ENCODE results near the gene NOX4. TPM values are rescaled to one million over a fixed set of nuclear protein-coding genes. Genes with fewer than 3 reads are reported as not detected.
"Not testable (repeated sequence)": the region's sequence is repeated elsewhere in the genome, so short reads cannot be mapped to it uniquely, and the experiment has no call there.

Gene NOX4
- total and polyA plus RNA-seq, 2 of the 8 experiments (the other 6 are each of a cell fraction or from before 2014, with no cell fraction given), result 2.0 to 2.3 TPM

DNA sequence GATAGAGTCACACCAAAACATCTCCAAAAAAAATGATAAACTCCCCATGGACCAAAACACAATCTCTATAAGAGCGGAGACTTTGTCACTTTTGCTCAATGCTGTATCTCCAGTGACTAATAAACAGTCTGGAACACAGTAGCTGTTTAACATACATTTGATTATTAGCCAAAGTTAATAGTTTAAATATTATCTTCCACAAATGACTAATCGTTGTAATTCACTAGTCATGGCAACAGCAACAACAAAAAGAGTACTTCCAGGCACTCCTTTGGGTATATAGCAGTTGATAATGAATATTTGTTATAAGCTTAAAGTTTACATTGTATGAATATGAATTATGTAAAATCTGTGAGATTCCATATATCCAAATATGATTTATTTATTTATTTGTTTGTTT lies 121.8 kb downstream of the NOX4 start:
- H3K79me2 ChIP-seq (ENCODE audit: control insufficient read depth in 1 of 2, insufficient read depth in 2 of 2, low read length in 2 of 2); POLR2A ChIA-PET (ENCODE audit: partially characterized antibody); H3K56ac ChIP-seq (replicated peaks; ENCODE audit: insufficient read length, low read depth, low read length); H3K9me3 ChIP-seq (ENCODE audit: insufficient read depth in 2 of 2, low read depth in 1 of 2, low read length in 1 of 2); H3K4me2 ChIP-seq (ENCODE audit: insufficient read depth in 1 of 2, low read depth in 2 of 2, low read length in 2 of 2); H3K4ac ChIP-seq (replicated peaks; ENCODE audit: insufficient read length, low read depth, low read length); H3K18ac ChIP-seq (ENCODE audit: extremely low read depth, low read length); H2BK15ac ChIP-seq (ENCODE audit: low read length); H4K91ac ChIP-seq (replicated peaks; ENCODE audit: insufficient read length, low read length); H3K27me3 ChIP-seq (replicated peaks in 1 of 4; ENCODE audit: control insufficient read depth in 3 of 4, extremely low read depth in 1 of 4, insufficient read depth in 3 of 4, low read length in 3 of 4); H2AK5ac ChIP-seq (ENCODE audit: low read depth, low read length); H4K5ac ChIP-seq (ENCODE audit: insufficient read length, low read depth, low read length); H3K23me2 ChIP-seq (ENCODE audit: low read depth, low read length); H3K9ac ChIP-seq (replicated peaks in 1 of 4; ENCODE audit: extremely low read depth in 1 of 4, low read depth in 3 of 4, low read length in 3 of 4); H2BK5ac ChIP-seq (ENCODE audit: low read depth, low read length); FAIRE-seq; H2BK12ac ChIP-seq (ENCODE audit: low read depth, low read length); H3K4me3 ChIP-seq (ENCODE audit: extremely low read depth in 1 of 4, insufficient read depth in 2 of 4, low read depth in 3 of 4, low read length in 4 of 4); H3K36me3 ChIP-seq (ENCODE audit: control insufficient read depth in 2 of 4, insufficient read depth in 4 of 4, low read length in 3 of 4); DNase-seq (ENCODE audit: low read depth in 1 of 2, low spot score in 2 of 2); H4K20me1 ChIP-seq (replicated peaks in 1 of 2; ENCODE audit: control insufficient read depth in 1 of 2, insufficient read depth in 2 of 2, low read length in 2 of 2); H3K27ac ChIP-seq (ENCODE audit: low read depth, low read length); CTCF ChIA-PET (ENCODE audit: partially characterized antibody); H3K23ac ChIP-seq (ENCODE audit: insufficient read length); H4K8ac ChIP-seq (ENCODE audit: extremely low read depth, insufficient read depth, low read length); H3K4me1 ChIP-seq (replicated peaks in 1 of 4; ENCODE audit: control insufficient read depth in 3 of 4, insufficient read depth in 4 of 4, low read length in 3 of 4); H2AFZ ChIP-seq (ENCODE audit: low read length); H3K79me1 ChIP-seq (ENCODE audit: low read depth, low read length); H2BK20ac ChIP-seq (ENCODE audit: low read length); H2BK120ac ChIP-seq (replicated peaks; ENCODE audit: low read depth, low read length); H3K14ac ChIP-seq (ENCODE audit: insufficient read length): not testable (repeated sequence)
- WGBS, 2 experiments (ENCODE audit: extremely low coverage in 1 of 2, insufficient coverage in 1 of 2, insufficient read length in 1 of 2, insufficient replicate concordance in 2 of 2, low coverage in 1 of 2, low lambda C conversion rate in 2 of 2, missing lambda C conversion rate in 1 of 2), result 94% methylated on average over 2 of the region's 2 CpGs; no CpG with 5 or more reads in 1 of the 2 experiments

DNA sequence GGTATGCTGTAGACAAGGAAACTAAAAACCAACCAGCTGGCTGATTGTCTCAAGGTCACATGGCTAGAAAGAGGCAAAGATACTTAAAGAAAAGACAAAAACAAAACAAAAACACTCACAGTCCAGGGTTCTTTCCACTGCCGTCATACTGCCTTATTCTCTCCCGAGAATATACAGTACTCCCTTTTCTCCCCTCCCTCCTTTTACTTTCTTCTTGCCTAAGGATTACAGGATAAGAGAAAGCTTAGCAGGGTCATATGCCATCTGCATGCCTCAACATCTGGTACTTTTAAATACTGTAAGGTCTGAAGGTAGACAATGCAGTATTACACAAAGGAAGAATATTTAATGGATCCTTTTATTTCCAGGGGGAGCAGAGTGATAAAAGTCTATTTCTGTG lies 126.3 kb downstream of the NOX4 start:
- H3K14ac ChIP-seq (ENCODE audit: insufficient read length); H4K20me1 ChIP-seq (replicated peaks in 1 of 2; ENCODE audit: control insufficient read depth in 1 of 2, insufficient read depth in 2 of 2, low read length in 2 of 2); H2BK20ac ChIP-seq (ENCODE audit: low read length); H4K8ac ChIP-seq (ENCODE audit: extremely low read depth, insufficient read depth, low read length); H2BK12ac ChIP-seq (ENCODE audit: low read depth, low read length); H3K4me2 ChIP-seq (ENCODE audit: insufficient read depth in 1 of 2, low read depth in 2 of 2, low read length in 2 of 2); H3K18ac ChIP-seq (ENCODE audit: extremely low read depth, low read length); H3K27ac ChIP-seq (ENCODE audit: low read depth, low read length); H3K36me3 ChIP-seq (ENCODE audit: control insufficient read depth in 2 of 4, insufficient read depth in 4 of 4, low read length in 3 of 4); H3K4me1 ChIP-seq (replicated peaks in 1 of 4; ENCODE audit: control insufficient read depth in 3 of 4, insufficient read depth in 4 of 4, low read length in 3 of 4); FAIRE-seq; H2BK120ac ChIP-seq (replicated peaks; ENCODE audit: low read depth, low read length); H2AK5ac ChIP-seq (ENCODE audit: low read depth, low read length); H3K23me2 ChIP-seq (ENCODE audit: low read depth, low read length); H2BK5ac ChIP-seq (ENCODE audit: low read depth, low read length); H3K56ac ChIP-seq (replicated peaks; ENCODE audit: insufficient read length, low read depth, low read length); POLR2A ChIA-PET (ENCODE audit: partially characterized antibody); H3K23ac ChIP-seq (ENCODE audit: insufficient read length); H3K9me3 ChIP-seq (ENCODE audit: insufficient read depth in 2 of 2, low read depth in 1 of 2, low read length in 1 of 2); DNase-seq (ENCODE audit: low read depth in 1 of 2, low spot score in 2 of 2); H3K27me3 ChIP-seq (replicated peaks in 1 of 4; ENCODE audit: control insufficient read depth in 3 of 4, extremely low read depth in 1 of 4, insufficient read depth in 3 of 4, low read length in 3 of 4); H3K79me1 ChIP-seq (ENCODE audit: low read depth, low read length); H3K4me3 ChIP-seq (ENCODE audit: extremely low read depth in 1 of 4, insufficient read depth in 2 of 4, low read depth in 3 of 4, low read length in 4 of 4); CTCF ChIA-PET (ENCODE audit: partially characterized antibody); H3K9ac ChIP-seq (replicated peaks in 1 of 4; ENCODE audit: extremely low read depth in 1 of 4, low read depth in 3 of 4, low read length in 3 of 4); H2AFZ ChIP-seq (ENCODE audit: low read length); H3K4ac ChIP-seq (replicated peaks; ENCODE audit: insufficient read length, low read depth, low read length); H2BK15ac ChIP-seq (ENCODE audit: low read length); H4K91ac ChIP-seq (replicated peaks; ENCODE audit: insufficient read length, low read length); H3K79me2 ChIP-seq (ENCODE audit: control insufficient read depth in 1 of 2, insufficient read depth in 2 of 2, low read length in 2 of 2); H4K5ac ChIP-seq (ENCODE audit: insufficient read length, low read depth, low read length): not testable (repeated sequence)
- WGBS, 2 experiments (ENCODE audit: extremely low coverage in 1 of 2, insufficient coverage in 1 of 2, insufficient read length in 1 of 2, insufficient replicate concordance in 2 of 2, low coverage in 1 of 2, low lambda C conversion rate in 2 of 2, missing lambda C conversion rate in 1 of 2), result 96% methylated on average over 2 of the region's 2 CpGs; no CpG with 5 or more reads in 1 of the 2 experiments

Data from H1 (cell line).